Right cardiac atrium (tissue), 5 donors: ENCODE data around the gene MAB21L4. TPM values are rescaled to one million over a fixed set of nuclear protein-coding genes. Genes with fewer than 3 reads are reported as not detected.
A peak's percentile ranks its signal among the peaks of the same experiment; 100 is the strongest.

Source experiments
- ATAC-seq, 2 donors: fragments of 200-7000 bp; cut with Tn5 transposase; one replicate each; pipeline versions ENCODE4 v1.8.0 to v1.9.1; 2020; ENCODE audit warnings: moderate library complexity in 2 of 2, mild to moderate bottlenecking in 1 of 2
- DNase-seq, 3 donors: peaks; one replicate each; pipeline ENCODE4 v3.0.0-alpha.2; 2020
- H3K27ac ChIP-seq: one replicate; pipeline ENCODE4 v1.5.1; 2013; ENCODE audit warnings: mild to moderate bottlenecking, low read length, control low read depth, moderate library complexity
- H3K27me3 ChIP-seq: one replicate; pipeline ENCODE4 v1.6.1; 2013; ENCODE audit not compliant: control insufficient read depth, insufficient read depth
- H3K4me1 ChIP-seq: one replicate; pipeline ENCODE4 v1.6.1; 2013; ENCODE audit warnings: low read length; ENCODE audit not compliant: control insufficient read depth, insufficient read depth
- H3K4me3 ChIP-seq: one replicate; pipeline ENCODE4 v1.5.1; 2013; ENCODE audit warnings: low read length, control low read depth
- H3K9me3 ChIP-seq: one replicate; pipeline ENCODE4 v1.6.1; 2013; ENCODE audit warnings: low read length; ENCODE audit not compliant: control insufficient read depth
- WGBS: extraction: QIAGEN DNeasy Blood & Tissue Kit; methylation state at CpG from one replicate; pipeline ENCODE4 v1.1.7; 2013; 5-methylcytosine and 5-hydroxymethylcytosine counted together
- intact Hi-C, 4 donors: fragments of 100-400 bp; cut with DNase I; formaldehyde crosslinking; loops; one replicate each; pipeline versions ENCODE4 v1.11.0 to v1.14.0; 2022 to 2023
- polyA plus RNA-seq: library from polyadenylated mRNA; stranded (reverse); fragments of 200-250 nt; gene quantifications from one replicate; pipeline ENCODE4 v1.2.3, GENCODE V29; 2013
- total RNA-seq, 4 donors: library from RNA; stranded (reverse); fragmentation: NEBNext Ultra II Directional; extraction: Animal tissue kit (Norgen Biotek cat#: 25700); gene quantifications; one replicate each; pipeline ENCODE4 v1.2.1, GENCODE V29; 2021
- donor health status: healthy with polysubstance abuse.
- donor health status: DM: no; HTN: yes; CAD: no.
- donor health status: DM: no; HTN: no; CAD: no.
- donor health status: DM: no; HTN: yes; CAD: no; lungs with severe emphysema.
- donor health status: DM: yes; HTN: yes; CAD: no.

The MAB21L4 gene
- total and polyA plus RNA-seq, 5 donors: not detected

DNA sequence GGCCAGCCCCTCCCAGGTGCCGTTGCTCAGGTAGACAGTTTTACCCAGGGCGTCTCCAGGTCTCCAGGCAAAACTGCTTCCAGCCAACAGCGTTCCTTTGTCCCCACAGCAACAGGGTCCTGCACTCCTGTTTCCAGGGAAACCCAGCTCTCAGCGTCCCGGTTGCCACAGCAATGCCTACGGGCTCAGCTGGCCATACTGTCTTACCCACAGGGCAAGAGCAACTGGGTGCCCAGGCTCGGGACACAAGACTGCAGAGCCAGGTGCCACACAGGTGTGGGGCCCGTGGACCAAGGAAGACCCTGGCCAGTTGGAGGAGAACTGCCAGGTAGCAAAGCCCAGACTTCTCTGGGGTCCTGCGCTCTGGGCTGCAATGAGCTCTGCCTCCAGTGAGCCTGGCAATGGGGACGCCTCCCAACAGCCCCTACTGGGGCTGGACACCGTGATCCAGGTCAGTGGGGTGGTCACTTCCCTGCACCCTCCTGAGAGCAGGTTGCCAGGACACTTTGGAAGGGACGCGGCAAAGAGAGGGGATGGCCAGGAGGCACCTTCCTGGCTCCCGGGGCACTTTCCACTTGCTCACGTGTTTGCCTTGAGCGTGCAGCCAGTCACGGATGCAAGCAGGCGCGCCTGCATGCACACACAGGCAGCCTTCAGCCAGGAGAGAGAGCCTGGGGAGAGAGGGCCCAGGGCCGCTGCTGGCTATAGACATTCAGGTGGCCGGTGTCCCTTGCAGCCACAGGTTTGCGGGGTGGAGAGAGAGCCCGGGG, 10.4 kb upstream of the MAB21L4 start, which contains the start of gene CROCC2:
Gene CROCC2, plus strand, starts transcription at position 196 of the 770 bp plus-strand sequence. Its CDS starts 178 bp downstream, at position 374.
- no peaks in the 10 kb centered on the region for H3K4me1 ChIP-seq
- no peak within 1 kb of the TSS for H3K27ac ChIP-seq
- peak; percentile 9 to 32 (median 20) for DNase-seq
- no peak for ATAC-seq
- H3K4me3 ChIP-seq: no peak within 1 kb of the TSS
- 64% methylated on average over 23 of the region's 23 CpGs for WGBS
- no peaks in the 10 kb centered on the region for H3K9me3 ChIP-seq
- intact Hi-C loops: no loop called here
- H3K27me3 ChIP-seq: no peaks in the 10 kb centered on the region

DNA sequence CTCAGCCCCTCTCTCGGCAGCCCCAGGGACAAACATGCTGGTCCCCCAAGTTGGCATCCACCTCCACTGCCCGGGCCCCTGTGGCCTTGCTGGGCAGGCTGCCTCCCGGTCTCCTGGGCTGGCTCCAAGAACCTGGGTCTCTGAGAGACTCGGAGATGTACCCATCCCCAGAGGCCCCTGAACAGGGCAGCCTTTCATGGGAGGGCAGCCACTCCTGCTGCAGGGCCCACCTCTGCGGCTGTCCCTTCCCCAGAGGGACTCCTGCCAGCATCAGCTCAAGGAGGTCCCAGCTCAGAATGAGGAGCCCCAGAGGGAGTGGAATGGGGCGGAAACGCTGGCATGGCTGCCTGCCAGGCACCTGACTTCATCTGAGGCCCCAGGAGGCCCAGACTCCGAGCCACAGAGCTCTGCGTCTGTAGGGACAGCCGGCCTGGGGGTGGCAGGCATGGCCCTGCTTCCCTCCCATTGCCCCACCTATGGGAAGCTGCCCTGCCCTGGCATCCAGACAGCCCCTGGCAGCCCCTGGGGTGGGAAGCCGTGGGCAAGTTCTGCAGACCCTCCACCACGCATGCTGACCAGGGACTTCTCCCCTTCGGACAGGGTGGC, 9.3 kb upstream of the MAB21L4 start:
- Histone ChIP-seq H3K9me3 (no peaks in the 10 kb centered on the region), H3K4me3 (no peak overlapping the region), H3K4me1 (no peaks in the 10 kb centered on the region), H3K27ac (no peak overlapping the region), H3K27me3 (no peaks in the 10 kb centered on the region)
- no peak for ATAC-seq
- DNase-seq: peak; percentile 4 to 52 (median 29)
- intact Hi-C loops: no loop called here
- 68% methylated on average over 13 of the region's 13 CpGs for WGBS

DNA sequence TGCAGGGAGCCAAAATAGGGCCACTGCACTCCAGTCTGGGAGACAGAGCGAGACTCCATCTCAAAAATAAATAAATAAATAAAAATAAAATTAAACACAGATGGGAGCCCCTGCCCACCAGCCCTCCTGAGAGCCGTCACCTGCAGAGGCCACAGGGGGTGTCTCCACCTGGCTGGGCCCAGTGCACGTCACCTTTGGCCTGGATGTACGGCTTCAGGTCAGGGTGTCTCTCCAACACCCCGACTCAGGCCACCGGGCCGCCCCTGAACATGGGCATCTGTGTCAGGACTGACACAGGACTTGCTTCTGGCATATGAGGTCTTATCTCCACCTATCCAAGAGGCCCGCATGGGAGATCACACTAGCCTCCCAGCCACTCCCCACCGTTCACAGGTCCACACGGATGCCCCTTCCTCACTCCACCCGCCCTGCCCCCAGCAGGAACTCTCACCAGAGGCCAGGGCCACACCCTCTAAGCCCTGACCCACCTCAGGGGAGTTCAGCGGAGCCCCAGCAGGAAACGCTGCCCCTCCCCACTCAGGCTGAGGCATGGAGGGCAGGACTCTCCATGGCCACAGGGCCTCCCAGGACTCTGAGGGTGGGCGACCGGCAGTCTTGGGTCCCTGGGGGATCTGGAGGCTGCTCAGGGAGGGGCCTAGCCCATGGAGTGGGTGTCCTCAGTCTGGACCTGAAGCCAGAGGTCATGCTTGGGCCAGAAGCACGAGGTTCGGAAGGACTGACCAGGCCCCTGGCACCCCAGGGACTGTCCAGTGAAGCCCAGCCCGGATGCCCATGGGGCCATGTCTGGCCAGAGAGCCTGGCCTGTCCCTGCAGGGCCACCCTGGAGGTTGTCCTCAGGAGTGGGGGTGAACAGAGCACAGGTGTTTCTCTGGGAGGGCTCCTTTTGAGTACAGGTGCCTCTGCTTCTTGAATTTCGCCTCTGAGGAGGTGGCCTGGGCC, 8.5 kb upstream of the MAB21L4 start:
- ATAC-seq: no peak
- no peaks in the 10 kb centered on the region for H3K4me1 ChIP-seq

DNA sequence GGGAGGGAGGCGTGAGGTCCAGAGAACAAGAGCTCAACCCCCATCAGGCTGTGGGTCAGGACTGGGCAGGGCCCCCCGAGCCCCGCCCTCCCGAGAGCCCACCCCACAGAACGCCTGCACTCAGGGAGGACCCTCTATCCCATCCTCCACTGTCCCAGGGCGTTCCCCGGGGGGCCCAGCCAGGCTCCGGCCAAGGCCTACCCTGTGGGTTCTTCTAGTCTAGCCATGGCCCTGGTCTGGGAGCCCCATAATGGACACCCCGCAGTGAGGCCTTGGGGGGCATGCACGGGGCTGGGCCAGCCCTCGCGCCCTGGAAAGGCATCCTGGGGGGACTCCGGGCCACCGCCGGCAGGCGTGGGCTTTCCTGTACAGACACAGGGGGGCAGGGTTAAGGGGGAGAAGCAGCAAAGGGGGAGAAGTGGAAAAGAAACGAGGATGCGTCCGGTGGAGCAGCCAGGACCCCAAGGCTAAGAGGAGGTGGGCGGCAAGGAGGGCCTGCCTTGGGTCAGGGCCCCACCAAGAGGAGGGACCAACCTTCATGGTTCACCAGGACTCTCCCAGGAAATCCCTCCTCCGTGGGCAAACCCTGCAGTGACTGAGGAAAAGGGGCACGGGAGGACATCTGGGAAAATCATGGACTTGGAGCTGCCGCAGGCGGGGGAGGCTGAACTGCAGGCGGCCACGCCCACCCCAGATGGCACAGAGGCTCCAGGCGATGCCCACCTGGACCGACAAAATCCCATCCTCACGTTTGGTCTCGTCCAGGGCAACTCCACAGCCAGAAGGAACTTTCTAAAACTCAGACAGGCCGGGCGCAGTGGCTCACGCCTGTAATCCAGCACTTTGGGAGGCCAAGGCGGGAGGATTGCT, 7.5 kb upstream of the MAB21L4 start:
- Histone ChIP-seq H3K4me1 (no peaks in the 10 kb centered on the region), H3K27ac (no peak overlapping the region), H3K4me3 (no peak overlapping the region), H3K27me3 (no peaks in the 10 kb centered on the region), H3K9me3 (no peaks in the 10 kb centered on the region)
- no peak for ATAC-seq
- 85% methylated on average over 34 of the region's 34 CpGs for WGBS
- intact Hi-C loops: no loop called here
- DNase-seq: peak in 2 of 3 donors; percentile 41 to 46

More for the DNA sequence above, 8.5 kb upstream of the MAB21L4 start:
- intact Hi-C loops: no loop called here
- H3K4me3 ChIP-seq: no peak overlapping the region
- 81% methylated on average over 19 of the region's 19 CpGs for WGBS
- no peaks in the 10 kb centered on the region for H3K27me3 ChIP-seq
- no peak overlapping the region for H3K27ac ChIP-seq
- peak in 2 of 3 donors; percentile 34 to 44 for DNase-seq
- H3K9me3 ChIP-seq: no peaks in the 10 kb centered on the region

DNA sequence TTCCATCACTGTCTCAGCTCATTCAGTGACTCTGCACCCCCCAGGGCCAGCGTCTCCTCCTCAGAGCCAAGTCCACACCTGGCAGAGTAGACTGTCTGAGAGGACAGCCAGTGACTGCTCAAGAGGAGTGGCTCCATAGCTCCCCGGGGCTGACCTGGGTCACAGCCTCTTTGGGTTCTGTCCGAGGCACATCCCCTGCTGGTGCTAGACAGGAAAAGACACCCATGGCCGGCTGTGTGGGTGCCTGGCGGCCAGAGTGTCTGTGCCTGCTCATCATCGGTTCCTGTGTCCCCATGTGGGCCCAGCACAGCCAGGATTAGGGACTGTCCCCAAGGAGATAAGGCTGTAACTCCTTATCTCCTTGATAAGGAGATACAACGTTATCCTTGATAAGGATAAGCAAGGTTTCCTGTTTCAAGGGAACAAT, 6.7 kb upstream of the MAB21L4 start:
- Histone ChIP-seq H3K27me3 (no peaks in the 10 kb centered on the region), H3K27ac (no peak overlapping the region), H3K4me3 (no peak overlapping the region), H3K4me1 (no peaks in the 10 kb centered on the region), H3K9me3 (no peaks in the 10 kb centered on the region)
- no peak for ATAC-seq
- WGBS: 25% methylated on average over 7 of the region's 7 CpGs
- intact Hi-C loops: no loop called here
- DNase-seq: peak; percentile 13 to 31 (median 29)

DNA sequence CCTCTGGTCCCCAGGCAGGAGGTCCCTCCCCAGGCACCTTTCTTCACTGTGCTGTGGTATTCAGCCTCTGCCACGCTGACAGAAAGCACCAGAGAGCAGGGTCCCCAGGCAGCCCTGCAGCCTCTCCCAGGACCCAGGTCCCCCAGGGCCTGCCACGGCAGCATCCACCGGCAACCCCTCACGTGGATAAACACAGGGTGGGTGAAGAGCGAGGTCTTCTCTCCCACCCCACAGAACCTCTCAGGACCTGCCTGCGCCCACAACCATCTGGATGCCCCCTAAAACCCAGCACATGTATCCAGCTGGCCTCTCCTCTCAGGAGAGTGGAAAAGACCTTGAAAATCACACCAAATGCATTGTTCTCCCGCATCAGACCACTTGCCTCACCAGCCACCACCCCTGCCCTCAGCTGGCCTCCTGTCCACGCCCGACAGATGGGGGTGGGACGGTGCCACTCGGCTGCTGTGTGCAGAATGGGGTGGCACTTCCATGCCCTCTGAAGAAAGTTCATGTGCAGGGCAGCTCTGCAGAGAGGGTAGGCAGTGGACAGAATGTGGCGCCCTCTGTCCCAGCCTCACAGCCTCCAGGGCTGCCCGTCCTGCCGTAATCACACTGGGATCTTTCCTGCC, 6.1 kb upstream of the MAB21L4 start:
- Histone ChIP-seq H3K9me3 (no peaks in the 10 kb centered on the region), H3K4me1 (no peaks in the 10 kb centered on the region), H3K27ac (no peak overlapping the region), H3K4me3 (no peak overlapping the region), H3K27me3 (no peaks in the 10 kb centered on the region)
- WGBS: 73% methylated on average over 14 of the region's 14 CpGs
- intact Hi-C loops: no loop called here
- no peak for ATAC-seq
- peak; percentile 7 to 33 (median 29) for DNase-seq

DNA sequence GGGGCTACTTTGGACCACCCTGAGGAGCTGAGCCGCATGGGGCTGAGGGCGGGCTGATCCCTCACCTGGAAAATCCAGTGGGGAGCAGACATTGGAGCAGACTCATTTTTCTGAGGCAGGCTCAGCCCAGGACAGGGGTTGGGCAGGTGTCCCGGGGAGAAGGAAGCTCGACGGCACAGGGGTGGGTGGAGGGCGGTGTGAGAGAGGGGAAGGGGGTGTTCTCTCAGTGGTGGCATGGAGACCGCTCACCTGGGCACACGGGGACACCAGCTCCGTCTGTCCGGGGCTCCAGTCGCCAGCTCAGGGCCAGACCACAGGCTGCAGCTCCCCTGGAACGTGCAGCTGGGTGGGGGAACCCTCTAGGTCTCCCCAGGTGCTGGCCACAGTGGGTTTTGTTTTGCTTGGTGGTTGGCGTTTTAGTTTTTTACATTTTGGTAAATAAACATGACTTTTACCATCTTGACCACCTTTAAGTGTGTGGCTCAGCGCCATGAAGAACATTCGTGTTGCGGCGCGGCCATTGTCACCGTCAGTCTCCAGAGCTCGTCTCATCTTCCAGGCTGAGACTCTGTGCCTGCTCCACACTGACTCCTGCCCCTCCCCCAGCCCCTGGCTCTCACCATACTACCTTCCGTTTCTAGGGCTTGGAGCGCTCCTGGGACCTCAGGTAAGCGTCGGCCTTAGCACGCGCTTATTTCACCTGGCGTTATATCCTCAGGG, 4.3 kb upstream of the MAB21L4 start:
- Histone ChIP-seq H3K27me3 (no peaks in the 10 kb centered on the region), H3K9me3 (no peaks in the 10 kb centered on the region), H3K4me1 (no peaks in the 10 kb centered on the region), H3K4me3 (no peak overlapping the region), H3K27ac (no peak overlapping the region)
- DNase-seq (peak; percentile 11 to 43 (median 31)), ATAC-seq (no peak)
- WGBS: 89% methylated on average over 27 of the region's 27 CpGs
- intact Hi-C loops: no loop called here

DNA sequence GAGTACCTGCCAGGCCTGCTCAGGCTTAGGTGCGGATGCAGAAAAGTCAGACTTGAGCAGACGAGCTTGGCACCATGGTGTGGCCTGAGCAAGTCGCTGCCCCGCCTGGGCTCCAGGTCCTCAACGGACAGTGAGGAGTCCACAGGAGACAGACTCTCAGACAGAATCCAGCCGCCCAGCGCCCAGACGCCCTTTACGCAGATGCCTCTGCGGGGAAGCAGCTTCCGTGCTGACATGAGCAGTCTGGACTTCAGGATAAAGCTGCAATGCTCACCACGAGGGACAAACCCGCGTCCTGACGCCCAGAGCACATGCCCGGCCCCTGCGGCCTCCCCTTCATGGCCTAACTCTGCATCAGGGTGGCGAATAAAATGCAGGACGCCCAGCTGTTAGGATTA, 3.5 kb upstream of the MAB21L4 start:
- 89% methylated on average over 19 of the region's 19 CpGs for WGBS
- H3K9me3 ChIP-seq: no peaks in the 10 kb centered on the region
- no peaks in the 10 kb centered on the region for H3K4me1 ChIP-seq
- no peak overlapping the region for H3K27ac ChIP-seq
- H3K27me3 ChIP-seq: no peaks in the 10 kb centered on the region
- no peak overlapping the region for H3K4me3 ChIP-seq
- ATAC-seq (no peak), DNase-seq (peak in 2 of 3 donors; percentile 30 to 39)
- intact Hi-C loops: no loop called here

DNA sequence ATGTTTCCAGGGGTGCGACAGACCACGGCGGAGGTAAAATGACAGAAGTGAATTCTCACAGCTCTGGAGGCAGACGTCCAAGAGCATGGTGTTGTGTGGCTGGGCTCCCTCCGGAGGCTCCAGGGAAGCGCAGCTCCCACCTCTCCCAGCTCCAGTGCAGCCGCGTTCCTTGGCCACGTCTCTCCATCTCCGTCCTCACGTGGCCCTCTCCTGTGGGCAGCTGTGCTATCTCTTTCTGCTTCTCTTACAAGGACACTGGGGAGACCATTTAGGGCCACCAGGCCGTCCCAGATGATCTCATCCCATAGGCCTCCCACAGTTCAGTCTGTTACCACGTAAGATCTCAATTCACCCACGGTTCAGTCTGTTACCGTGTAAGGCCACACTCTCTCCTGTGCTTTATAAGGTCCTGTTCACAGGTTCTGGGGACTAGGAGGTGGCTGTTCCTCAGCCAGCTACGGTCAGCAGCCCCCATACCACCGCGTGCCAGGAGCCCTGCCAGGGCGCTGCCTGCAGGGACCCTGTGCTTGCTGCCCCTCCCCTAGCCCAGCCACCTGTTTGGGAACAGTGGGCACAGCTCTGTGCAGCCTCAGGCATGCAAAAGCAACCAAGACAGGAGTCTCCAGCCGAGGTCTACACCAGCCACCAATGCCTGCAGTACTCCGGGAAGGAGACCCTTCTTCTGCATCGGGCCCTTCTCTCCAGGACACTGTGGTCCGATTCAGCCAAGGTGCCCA, 2.9 kb upstream of the MAB21L4 start:
- 56% methylated on average over 23 of the region's 23 CpGs for WGBS
- H3K27me3 ChIP-seq: no peaks in the 10 kb centered on the region
- intact Hi-C loops: no loop called here
- H3K27ac ChIP-seq: no peak overlapping the region
- ATAC-seq: peak; percentile 30 to 53
- no peaks in the 10 kb centered on the region for H3K9me3 ChIP-seq
- peak in 2 of 3 donors; percentile 38 to 62 for DNase-seq
- H3K4me3 ChIP-seq: no peak overlapping the region
- no peaks in the 10 kb centered on the region for H3K4me1 ChIP-seq
